Stimulated activated naive B cell treated with anti-CD40 and anti-IgM and Interleukin-4, amounts not matched to agents 10 μg/mL and 1 μg/mL and 100 μg/mL, for 72 hours (primary cell): ENCODE measurements around the gene WDFY3.

Source experiments
- ATAC-seq, 2 donors: fragments of 150-1000 bp; cut with Tn5 transposase; replicated peaks; 2 replicates each; pipeline ENCODE4 v1.10.0; 2021; ENCODE audit warnings: moderate library complexity in 1 of 2
- DNase-seq: peaks from one replicate; pipeline ENCODE4 v3.0.0; 2021
- H3K27ac Mint-ChIP-seq: one replicate; pipeline ENCODE4 v1.8.0; 2022; ENCODE audit warnings: mild to moderate bottlenecking, mixed read lengths
- H3K27me3 Mint-ChIP-seq, 2 donors: one replicate each; pipeline ENCODE4 v1.8.0; 2022; ENCODE audit warnings: mixed read lengths in 2 of 2
- H3K36me3 Mint-ChIP-seq, 2 donors: one replicate each; pipeline ENCODE4 v1.8.0; 2022; ENCODE audit warnings: mixed read lengths in 2 of 2, mild to moderate bottlenecking in 1 of 2
- H3K4me1 Mint-ChIP-seq, 2 donors: one replicate each; pipeline ENCODE4 v1.8.0; 2022; ENCODE audit warnings: mixed read lengths in 2 of 2, mild to moderate bottlenecking in 1 of 2
- H3K4me3 Mint-ChIP-seq, 2 donors: one replicate each; pipeline ENCODE4 v1.8.0; 2022; ENCODE audit warnings: mild to moderate bottlenecking in 2 of 2, mixed read lengths in 2 of 2, moderate library complexity in 1 of 2
- H3K9me3 Mint-ChIP-seq, 2 donors: one replicate each; pipeline ENCODE4 v1.8.0; 2022; ENCODE audit warnings: mixed read lengths in 2 of 2, mild to moderate bottlenecking in 1 of 2

Gene WDFY3

DNA sequence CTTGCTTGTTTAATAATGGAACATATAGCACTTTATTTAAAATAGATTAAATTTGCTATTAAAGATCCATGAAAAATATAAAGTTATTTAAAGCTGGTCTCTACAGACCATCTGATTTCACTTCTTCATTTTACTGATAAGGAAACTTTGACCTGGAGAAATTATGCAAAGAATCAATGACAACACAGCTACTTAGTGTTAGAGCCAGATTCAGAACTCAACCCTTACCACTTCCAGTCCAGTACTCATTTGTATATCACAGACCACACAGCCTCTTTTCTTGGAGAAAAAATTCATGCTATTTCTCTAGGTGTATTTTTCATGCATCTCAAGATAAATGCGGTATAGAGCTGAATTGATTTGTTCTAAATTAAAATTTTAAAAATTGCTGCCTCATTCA, 34.0 kb downstream of the WDFY3 start:
- Mint-ChIP-seq H3K9me3 (peaks cover 3% of the 10 kb centered on the region in 2 donors), H3K4me3 (no peak overlapping the region), H3K27ac (no peak overlapping the region), H3K4me1 (no peaks in the 10 kb centered on the region), H3K36me3 (no peaks in the 10 kb centered on the region), H3K27me3 (peaks cover 0 to 14% of the 10 kb centered on the region in 2 donors)
- ATAC-seq: no peak
- DNase-seq: no peak

- no peak overlapping the region for H3K27ac Mint-ChIP-seq
- peaks cover 3% of the 10 kb centered on the region in 2 donors for H3K9me3 Mint-ChIP-seq
- H3K36me3 Mint-ChIP-seq: no peaks in the 10 kb centered on the region
- ATAC-seq (no peak), DNase-seq (no peak)
- H3K4me3 Mint-ChIP-seq: no peak overlapping the region
- no peaks in the 10 kb centered on the region for H3K4me1 Mint-ChIP-seq
- peaks cover 0 to 9% of the 10 kb centered on the region in 2 donors for H3K27me3 Mint-ChIP-seq
Measured at GRCh38 chr4:84931961-84932360, 34.5 kb downstream of the WDFY3 start.

GRCh38 chr4:84931274-84931673, 35.2 kb downstream of the WDFY3 start:
- Mint-ChIP-seq H3K27me3 (peaks cover 0 to 5% of the 10 kb centered on the region in 2 donors), H3K4me1 (no peaks in the 10 kb centered on the region), H3K4me3 (no peak overlapping the region), H3K36me3 (no peaks in the 10 kb centered on the region), H3K27ac (no peak overlapping the region), H3K9me3 (peaks cover 3% of the 10 kb centered on the region in 2 donors)
- no peak for DNase-seq
- ATAC-seq: no peak

DNA sequence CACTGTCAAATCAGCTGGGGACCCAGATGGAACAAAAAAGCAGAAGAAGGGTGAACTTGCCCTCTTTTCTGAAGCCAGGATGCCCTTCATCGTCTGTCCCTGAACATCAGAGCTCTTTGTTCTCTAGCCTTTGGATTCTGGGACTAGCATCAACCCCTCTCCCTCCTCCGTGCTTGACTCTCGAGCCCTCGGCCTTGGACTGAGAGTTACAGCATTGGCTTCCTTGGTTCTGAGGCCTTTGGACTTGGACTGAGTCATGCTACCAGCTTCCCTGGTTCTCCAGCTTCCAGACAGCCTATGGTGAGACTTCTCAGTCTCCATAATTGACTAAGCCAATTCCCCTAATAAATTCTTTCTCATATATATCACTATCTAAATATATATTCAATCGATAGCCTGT, 38.4 kb downstream of the WDFY3 start:
- H3K36me3 Mint-ChIP-seq: no peaks in the 10 kb centered on the region

GRCh38 chr4:84927428-84927827, 39.1 kb downstream of the WDFY3 start:
- Mint-ChIP-seq H3K27ac (no peak overlapping the region), H3K27me3 (no peaks in the 10 kb centered on the region), H3K9me3 (peaks cover 0 to 3% of the 10 kb centered on the region in 2 donors), H3K36me3 (no peaks in the 10 kb centered on the region), H3K4me1 (no peaks in the 10 kb centered on the region), H3K4me3 (no peak overlapping the region)
- ATAC-seq (no peak), DNase-seq (no peak)

More for the DNA sequence above, 38.4 kb downstream of the WDFY3 start:
- no peak overlapping the region for H3K4me3 Mint-ChIP-seq
- DNase-seq (no peak), ATAC-seq (no peak)
- no peaks in the 10 kb centered on the region for H3K4me1 Mint-ChIP-seq
- H3K27ac Mint-ChIP-seq: no peak overlapping the region
- no peaks in the 10 kb centered on the region for H3K27me3 Mint-ChIP-seq
- H3K9me3 Mint-ChIP-seq: peaks cover 0 to 3% of the 10 kb centered on the region in 2 donors

DNA sequence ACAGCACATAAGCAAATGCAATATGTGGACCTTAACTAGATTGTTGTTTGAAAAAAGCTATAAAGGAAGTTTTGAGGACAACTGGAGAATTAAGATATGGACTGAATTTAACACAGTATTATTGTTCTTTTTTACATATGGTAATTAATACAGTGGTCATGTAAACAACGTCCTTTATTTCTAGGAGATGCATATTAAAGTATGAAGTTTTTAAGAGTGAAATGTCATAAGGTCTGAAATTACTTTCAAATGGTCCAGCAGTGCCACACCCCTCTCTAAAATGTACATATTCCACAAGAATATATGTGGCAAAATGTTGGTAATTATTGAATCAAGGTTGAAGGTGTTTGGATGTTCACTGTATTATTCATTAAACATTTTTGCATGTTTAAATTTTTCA, 40.9 kb downstream of the WDFY3 start:
- Mint-ChIP-seq H3K36me3 (no peaks in the 10 kb centered on the region), H3K27ac (no peak overlapping the region), H3K27me3 (no peaks in the 10 kb centered on the region), H3K4me3 (no peak overlapping the region), H3K4me1 (no peaks in the 10 kb centered on the region), H3K9me3 (peaks cover 0 to 3% of the 10 kb centered on the region in 2 donors)
- no peak for ATAC-seq
- DNase-seq: no peak

DNA sequence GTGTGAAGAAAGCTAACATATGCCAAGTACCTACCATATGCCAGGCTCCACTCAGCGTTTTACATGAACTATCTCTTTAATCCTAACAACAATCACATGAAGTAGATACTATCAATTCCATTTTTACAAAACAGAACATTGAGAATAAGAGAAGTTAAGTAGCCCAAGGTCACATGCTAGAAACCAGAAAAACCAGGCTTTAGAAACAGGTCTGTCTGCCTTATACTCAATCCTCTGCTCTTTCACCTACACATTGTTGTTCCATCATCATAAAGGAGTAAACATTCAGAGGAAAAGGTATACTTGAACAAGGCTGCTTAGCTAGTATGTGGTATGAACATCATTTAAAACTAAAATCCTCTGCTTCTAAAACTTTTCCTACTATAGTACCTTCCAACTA, 42.1 kb downstream of the WDFY3 start:
- ATAC-seq (no peak), DNase-seq (no peak)
- H3K9me3 Mint-ChIP-seq: peaks cover 2 to 3% of the 10 kb centered on the region in 2 donors
- no peaks in the 10 kb centered on the region for H3K27me3 Mint-ChIP-seq
- H3K4me1 Mint-ChIP-seq: no peaks in the 10 kb centered on the region
- no peak overlapping the region for H3K4me3 Mint-ChIP-seq
- H3K27ac Mint-ChIP-seq: no peak overlapping the region
- no peaks in the 10 kb centered on the region for H3K36me3 Mint-ChIP-seq

DNA sequence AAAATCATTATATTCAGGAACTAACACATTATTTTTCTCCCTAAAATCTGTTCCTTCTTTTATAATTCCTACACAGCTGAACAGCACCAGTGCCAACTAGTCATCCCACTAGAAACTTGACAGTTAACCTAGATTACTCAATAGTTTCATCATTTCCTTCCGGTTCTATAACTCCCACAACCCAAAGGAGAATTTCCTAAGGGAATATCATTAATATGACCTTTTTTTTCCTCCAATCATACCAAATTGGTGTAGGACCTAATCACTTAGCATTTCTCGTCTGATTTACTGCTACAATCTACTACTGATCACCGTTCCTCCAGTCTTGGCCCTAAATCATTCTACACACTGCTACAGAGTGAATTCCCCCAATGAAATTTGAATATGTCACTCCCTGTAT, 45.9 kb downstream of the WDFY3 start:
- no peaks in the 10 kb centered on the region for H3K36me3 Mint-ChIP-seq
- H3K9me3 Mint-ChIP-seq: peaks cover 0 to 2% of the 10 kb centered on the region in 2 donors
- no peaks in the 10 kb centered on the region for H3K4me1 Mint-ChIP-seq
- no peak overlapping the region for H3K4me3 Mint-ChIP-seq
- H3K27me3 Mint-ChIP-seq: no peaks in the 10 kb centered on the region
- no peak overlapping the region for H3K27ac Mint-ChIP-seq
- ATAC-seq: no peak
- DNase-seq: no peak

DNA sequence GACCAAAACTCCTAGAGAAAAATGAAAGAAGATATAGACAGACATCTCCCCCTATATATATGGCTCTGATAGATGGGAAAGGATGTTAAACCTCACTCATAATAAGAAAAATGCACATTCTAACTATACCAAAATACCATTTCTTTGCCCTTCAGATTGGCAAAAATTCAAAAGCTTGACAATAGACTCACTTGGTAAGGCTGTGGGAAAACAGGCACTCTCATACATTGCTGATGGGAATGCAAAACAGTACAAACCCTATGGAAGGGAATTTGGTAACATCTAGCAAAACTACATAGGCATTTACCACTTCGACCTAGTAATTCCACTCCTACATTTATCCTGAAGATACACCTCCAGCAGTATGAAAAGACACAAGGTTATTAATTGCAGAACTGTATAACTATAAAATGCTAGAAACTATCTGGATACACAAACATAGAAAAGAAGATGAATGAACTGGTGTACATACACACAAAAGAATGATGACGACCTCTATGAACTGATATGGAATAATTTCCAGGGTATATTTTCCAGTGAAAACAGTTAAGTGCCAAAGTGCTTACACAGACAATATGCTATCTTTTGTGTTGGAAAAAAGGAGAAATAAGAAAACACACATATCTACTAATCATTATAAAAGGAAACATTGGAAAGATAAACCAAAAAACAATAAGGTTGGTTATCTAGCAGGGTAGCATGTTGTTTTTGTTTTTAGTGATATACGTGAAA, 48.5 kb downstream of the WDFY3 start:
- H3K4me3 Mint-ChIP-seq: no peak overlapping the region
- no peak for ATAC-seq
- H3K9me3 Mint-ChIP-seq: peaks cover 0 to 2% of the 10 kb centered on the region in 2 donors
- H3K27ac Mint-ChIP-seq: no peak overlapping the region
- H3K27me3 Mint-ChIP-seq: no peaks in the 10 kb centered on the region
- H3K4me1 Mint-ChIP-seq: no peaks in the 10 kb centered on the region
- H3K36me3 Mint-ChIP-seq: no peaks in the 10 kb centered on the region
- DNase-seq: no peak

GRCh38 chr4:84917086-84917821, 49.2 kb downstream of the WDFY3 start:
- Mint-ChIP-seq H3K27ac (no peak overlapping the region), H3K4me1 (no peaks in the 10 kb centered on the region), H3K36me3 (no peaks in the 10 kb centered on the region), H3K27me3 (no peaks in the 10 kb centered on the region), H3K9me3 (peaks cover 0 to 2% of the 10 kb centered on the region in 2 donors), H3K4me3 (no peak overlapping the region)
- ATAC-seq (no peak), DNase-seq (no peak)

- ATAC-seq (no peak), DNase-seq (no peak)
- no peaks in the 10 kb centered on the region for H3K36me3 Mint-ChIP-seq
- H3K4me3 Mint-ChIP-seq: no peak overlapping the region
- H3K27me3 Mint-ChIP-seq: no peaks in the 10 kb centered on the region
- H3K27ac Mint-ChIP-seq: no peak overlapping the region
- H3K9me3 Mint-ChIP-seq: peaks cover 0 to 2% of the 10 kb centered on the region in 2 donors
- H3K4me1 Mint-ChIP-seq: no peaks in the 10 kb centered on the region
Measured at GRCh38 chr4:84916227-84916626, 50.3 kb downstream of the WDFY3 start.

DNA sequence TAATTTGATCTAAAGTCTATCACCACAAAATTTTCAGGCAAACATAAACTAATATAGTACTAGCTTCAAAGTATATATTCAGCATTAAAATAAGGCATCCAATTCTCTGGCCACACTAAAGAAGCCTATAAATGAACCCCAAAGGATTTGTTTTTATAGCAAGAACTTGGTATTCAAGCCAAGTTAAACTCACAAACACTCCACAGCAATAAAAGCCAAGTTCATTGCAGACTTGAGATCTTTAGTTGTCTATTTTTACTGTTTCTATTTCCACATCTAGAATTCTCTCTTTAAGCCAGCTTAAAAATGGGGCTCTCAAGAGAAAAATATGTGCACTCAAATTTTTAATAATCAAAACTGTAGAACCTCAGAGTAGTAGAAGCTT, 51.1 kb downstream of the WDFY3 start:
- H3K27me3 Mint-ChIP-seq: no peaks in the 10 kb centered on the region
- peaks cover 0 to 2% of the 10 kb centered on the region in 2 donors for H3K9me3 Mint-ChIP-seq
- ATAC-seq (no peak), DNase-seq (no peak)
- no peak overlapping the region for H3K27ac Mint-ChIP-seq
- H3K36me3 Mint-ChIP-seq: no peaks in the 10 kb centered on the region
- H3K4me3 Mint-ChIP-seq: no peak overlapping the region
- no peaks in the 10 kb centered on the region for H3K4me1 Mint-ChIP-seq

GRCh38 chr4:84914686-84915395, 51.6 kb downstream of the WDFY3 start:
- Mint-ChIP-seq H3K27me3 (no peaks in the 10 kb centered on the region), H3K4me1 (no peaks in the 10 kb centered on the region), H3K27ac (no peak overlapping the region), H3K4me3 (no peak overlapping the region), H3K9me3 (peaks cover 0 to 1% of the 10 kb centered on the region in 2 donors), H3K36me3 (no peaks in the 10 kb centered on the region)
- ATAC-seq (no peak), DNase-seq (no peak)

DNA sequence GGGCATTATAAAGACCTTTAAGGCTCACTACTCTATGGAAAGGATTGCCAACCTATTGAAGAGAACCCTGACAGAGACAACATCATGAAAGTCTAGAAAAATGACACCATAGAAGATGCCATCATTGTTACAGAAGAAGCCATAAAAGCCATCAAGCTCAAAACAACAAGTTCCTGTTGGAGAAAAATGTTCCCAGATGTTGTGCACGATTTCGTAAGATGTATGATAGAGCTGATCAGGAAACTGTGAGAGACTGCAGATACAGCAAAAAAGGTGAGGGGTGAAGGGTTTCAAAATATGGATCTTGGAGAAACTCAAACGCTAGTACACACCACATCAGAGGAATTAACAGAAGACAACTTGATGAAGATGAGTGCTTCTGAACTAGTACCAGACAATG, 53.3 kb downstream of the WDFY3 start:
- Mint-ChIP-seq H3K27ac (no peak overlapping the region), H3K9me3 (no peaks in the 10 kb centered on the region), H3K27me3 (no peaks in the 10 kb centered on the region), H3K36me3 (no peaks in the 10 kb centered on the region), H3K4me3 (no peak overlapping the region), H3K4me1 (no peaks in the 10 kb centered on the region)
- no peak for ATAC-seq
- DNase-seq: no peak

DNA sequence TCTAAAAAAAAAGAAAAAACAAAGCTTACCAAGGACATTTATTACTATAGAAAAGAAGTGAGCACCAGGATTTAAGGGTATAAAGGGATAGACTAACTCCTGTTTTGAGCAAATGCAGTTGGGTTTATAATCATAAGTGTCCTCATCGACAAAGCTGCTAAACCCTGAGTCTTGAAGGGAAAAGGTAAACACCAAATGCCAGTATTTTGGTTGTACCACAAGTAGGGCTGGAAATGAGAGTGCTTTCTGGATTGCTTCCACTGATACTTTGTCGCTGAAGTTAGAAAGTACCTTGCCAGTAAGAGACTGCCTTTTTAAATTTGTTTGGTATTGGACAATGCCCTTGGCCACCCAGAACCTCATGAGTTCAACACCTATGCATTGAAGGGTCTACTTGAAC, 53.7 kb downstream of the WDFY3 start:
- H3K27me3 Mint-ChIP-seq: no peaks in the 10 kb centered on the region
- ATAC-seq: no peak
- no peaks in the 10 kb centered on the region for H3K4me1 Mint-ChIP-seq
- no peaks in the 10 kb centered on the region for H3K36me3 Mint-ChIP-seq
- H3K4me3 Mint-ChIP-seq: no peak overlapping the region
- no peak for DNase-seq
- no peaks in the 10 kb centered on the region for H3K9me3 Mint-ChIP-seq
- H3K27ac Mint-ChIP-seq: no peak overlapping the region
